GM13977 (cell line): ENCODE data around the gene RIMBP2.

Source experiments
- DNase-seq: peaks from one replicate; pipeline ENCODE4 v3.0.0; 2012; ENCODE audit warnings: low spot score
- CTCF ChIP-seq: IDR thresholded peaks from 2 replicates; pipeline ENCODE4 v1.5.1; 2012; ENCODE audit warnings: mild to moderate bottlenecking, control low read depth; ENCODE audit not compliant: insufficient read depth; ENCODE audit errors: extremely low read depth, missing control alignments
- in situ Hi-C: fragments of 300-500 bp; cut with MboI; formaldehyde crosslinking; loops from one replicate; pipeline ENCODE4 v1.12.0; 2022; ENCODE audit warnings: low sequenced_read_pairs, low pct_unique_long_range_greater_than_20kb, mixed read lengths, inconsistent platforms; ENCODE audit not compliant: unreplicated experiment

RIMBP2 gene, protein sequence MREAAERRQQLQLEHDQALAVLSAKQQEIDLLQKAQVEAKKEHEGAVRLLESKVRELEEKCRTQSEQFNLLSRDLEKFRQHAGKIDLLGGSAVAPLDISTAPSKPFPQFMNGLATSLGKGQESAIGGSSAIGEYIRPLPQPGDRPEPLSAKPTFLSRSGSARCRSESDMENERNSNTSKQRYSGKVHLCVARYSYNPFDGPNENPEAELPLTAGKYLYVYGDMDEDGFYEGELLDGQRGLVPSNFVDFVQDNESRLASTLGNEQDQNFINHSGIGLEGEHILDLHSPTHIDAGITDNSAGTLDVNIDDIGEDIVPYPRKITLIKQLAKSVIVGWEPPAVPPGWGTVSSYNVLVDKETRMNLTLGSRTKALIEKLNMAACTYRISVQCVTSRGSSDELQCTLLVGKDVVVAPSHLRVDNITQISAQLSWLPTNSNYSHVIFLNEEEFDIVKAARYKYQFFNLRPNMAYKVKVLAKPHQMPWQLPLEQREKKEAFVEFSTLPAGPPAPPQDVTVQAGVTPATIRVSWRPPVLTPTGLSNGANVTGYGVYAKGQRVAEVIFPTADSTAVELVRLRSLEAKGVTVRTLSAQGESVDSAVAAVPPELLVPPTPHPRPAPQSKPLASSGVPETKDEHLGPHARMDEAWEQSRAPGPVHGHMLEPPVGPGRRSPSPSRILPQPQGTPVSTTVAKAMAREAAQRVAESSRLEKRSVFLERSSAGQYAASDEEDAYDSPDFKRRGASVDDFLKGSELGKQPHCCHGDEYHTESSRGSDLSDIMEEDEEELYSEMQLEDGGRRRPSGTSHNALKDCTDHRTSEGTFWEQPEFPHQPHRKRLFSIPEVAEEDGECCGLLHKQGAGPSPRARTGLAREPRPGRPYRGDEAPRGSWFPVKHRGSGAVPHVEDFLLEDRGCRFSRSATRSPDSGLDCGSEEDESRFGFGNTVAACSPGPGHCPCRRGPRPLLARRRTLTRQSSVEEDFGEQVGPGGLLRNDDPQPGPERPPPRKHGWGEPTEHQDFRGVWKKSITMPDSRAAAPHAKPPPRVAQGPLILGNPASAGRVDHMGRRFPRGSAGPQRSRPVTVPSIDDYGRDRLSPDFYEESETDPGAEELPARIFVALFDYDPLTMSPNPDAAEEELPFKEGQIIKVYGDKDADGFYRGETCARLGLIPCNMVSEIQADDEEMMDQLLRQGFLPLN (N-terminal part only)

GRCh38 chr12:130715998-130716968 lies at the start of gene RIMBP2:
Gene RIMBP2 (minus strand): TSS chr12:130716299. CDS start chr12:130479013, 237,286 bp downstream.
- no peak for DNase-seq
- in situ Hi-C loops = no loop called here
- no peak for TF ChIP-seq CTCF

DNA sequence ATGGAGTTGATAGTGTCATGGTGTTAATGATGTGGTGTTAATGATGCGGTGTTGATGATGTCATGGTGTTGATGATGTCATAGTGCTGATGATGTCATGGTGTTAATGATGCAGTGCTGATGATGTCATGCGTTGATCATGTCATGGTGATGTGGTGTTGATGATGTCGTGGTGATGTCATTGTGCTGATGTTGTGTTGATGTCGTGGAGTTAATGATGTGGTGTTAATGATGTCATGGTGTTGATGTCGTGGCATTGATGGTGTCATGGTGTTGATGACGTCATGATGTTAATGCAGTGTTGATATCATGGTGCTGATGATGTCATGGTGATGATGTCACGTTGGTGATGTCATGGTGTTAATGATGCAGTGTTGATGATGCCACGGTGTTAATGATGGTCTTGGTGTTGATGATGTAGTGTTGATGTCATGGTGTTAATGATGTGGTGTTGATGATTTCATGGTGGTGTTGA lies 49.1 kb upstream of the RIMBP2 start:
- DNase-seq = no peak
- TF ChIP-seq CTCF = no peak
- in situ Hi-C loops = loop anchor here (25.0 kb wide), 1 partner anchor 728 kb away; no protein-coding TSS in a partner anchor

DNA sequence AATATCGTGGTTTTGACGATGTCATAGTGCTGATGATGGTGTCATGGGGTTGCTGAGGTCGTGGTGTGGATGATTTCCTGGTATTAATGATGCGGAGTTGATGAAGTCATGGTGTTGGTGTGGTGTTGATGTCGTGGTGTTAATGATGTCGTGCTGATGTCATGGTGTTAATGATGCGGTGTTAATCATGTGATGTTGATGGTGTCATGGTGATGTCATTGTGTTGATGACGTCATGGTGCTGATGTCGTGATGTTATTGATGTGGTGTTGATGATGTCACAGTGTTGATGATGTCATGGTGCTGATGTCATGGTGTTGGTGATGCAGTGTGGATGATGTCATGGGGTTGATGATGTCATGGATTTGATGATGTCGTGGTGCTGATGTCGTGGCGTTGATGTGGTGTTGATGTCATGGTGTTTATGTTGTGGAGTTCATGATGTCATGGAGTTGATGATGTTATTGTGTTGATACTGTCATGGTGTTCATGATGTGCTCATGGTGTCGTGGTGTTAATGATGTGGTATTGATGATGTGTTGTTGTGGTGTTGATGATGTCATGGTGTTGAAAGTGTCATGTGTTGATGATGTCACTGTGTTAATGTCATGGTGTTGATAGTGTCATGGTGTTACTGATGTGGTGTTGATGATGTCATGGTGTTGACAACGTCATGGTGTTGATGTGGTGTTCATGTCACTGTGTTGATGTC lies 48.5 kb upstream of the RIMBP2 start:
- no peak for TF ChIP-seq CTCF
- DNase-seq = no peak
- in situ Hi-C loops = loop anchor here (25.0 kb wide), 1 partner anchor 727 kb away; no protein-coding TSS in a partner anchor

GRCh38 chr12:130764073-130764472 lies 48.0 kb upstream of the RIMBP2 start:
- in situ Hi-C loops = loop anchor here (25.0 kb wide), 1 partner anchor 727 kb away; no protein-coding TSS in a partner anchor
- DNase-seq = no peak
- TF ChIP-seq CTCF = no peak

DNA sequence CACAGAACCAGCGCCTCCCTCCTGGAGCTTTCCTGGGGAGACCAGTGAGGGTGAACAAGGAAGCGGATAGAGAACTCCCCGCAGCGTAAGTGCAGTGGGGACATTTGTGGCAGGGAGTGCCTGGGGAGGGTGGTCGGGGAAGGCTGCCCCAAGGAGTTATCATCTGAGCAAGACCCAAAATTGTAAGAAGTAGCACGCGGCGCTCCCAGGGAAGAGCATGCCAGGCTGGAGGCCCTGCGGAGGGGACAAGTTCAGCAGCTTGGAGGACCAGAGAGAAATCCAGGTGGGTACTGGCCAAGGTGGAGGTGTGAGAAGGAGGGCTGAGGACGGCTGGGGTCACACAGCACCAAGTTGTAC lies 46.2 kb upstream of the RIMBP2 start:
- in situ Hi-C loops = loop anchor here (25.0 kb wide), 1 partner anchor 725 kb away; no protein-coding TSS in a partner anchor
- no peak for DNase-seq
- TF ChIP-seq CTCF = no peak
